ENCODE data around the gene DBI. TPM values are rescaled to one million over a fixed set of nuclear protein-coding genes. Genes with fewer than 3 reads are reported as not detected.
A peak's percentile ranks its signal among the peaks of the same experiment; 100 is the strongest.

Gene DBI
- total RNA-seq, 2 donors from 2014 or later: 51.4 to 62.8 TPM

- H3K27ac ChIP-seq: no peak overlapping the region
- intact Hi-C loops (cut with DNase I): no loop called here
- H3K4me3 ChIP-seq: no peak overlapping the region
- DNase-seq (no peak), ATAC-seq (no peak)
- TF ChIP-seq POLR2A (IDR thresholded peaks at IDR 0.05) (no peak), CTCF (IDR thresholded peaks at IDR 0.05) (no peak)
- no peaks in the 10 kb centered on the region for H3K4me1 ChIP-seq
- H3K36me3 ChIP-seq (replicated peaks in 1 of 2; ENCODE audit: insufficient read depth in 1 of 2, low read depth in 2 of 2): no peaks in the 10 kb centered on the region
- no peaks in the 10 kb centered on the region for H3K9me3 ChIP-seq
- H3K27me3 ChIP-seq: no peaks in the 10 kb centered on the region
- 90 to 100% methylated on average over 2 of the region's 2 CpGs for WGBS, 2 donors
Measured at GRCh38 chr2:119333833-119334232, 32.9 kb upstream of the DBI start.

- ATAC-seq (no peak), DNase-seq (no peak)
- intact Hi-C loops (cut with DNase I): no loop called here
- Histone ChIP-seq H3K36me3 (replicated peaks in 1 of 2; ENCODE audit: insufficient read depth in 1 of 2, low read depth in 2 of 2) (no peaks in the 10 kb centered on the region), H3K27me3 (no peaks in the 10 kb centered on the region), H3K27ac (no peak overlapping the region), H3K4me3 (no peak overlapping the region), H3K4me1 (no peaks in the 10 kb centered on the region), H3K9me3 (no peaks in the 10 kb centered on the region)
- 58 to 66% methylated on average over 2 of the region's 2 CpGs for WGBS, 2 donors
- no peak for TF ChIP-seq POLR2A (IDR thresholded peaks at IDR 0.05)
- TF ChIP-seq CTCF (IDR thresholded peaks at IDR 0.05): no peak
Measured at GRCh38 chr2:119337749-119338148, 29.0 kb upstream of the DBI start.

GRCh38 chr2:119338272-119338671 is 28.5 kb upstream of the DBI start:
- TF ChIP-seq POLR2A (IDR thresholded peaks at IDR 0.05) (no peak), CTCF (IDR thresholded peaks at IDR 0.05) (no peak)
- DNase-seq (no peak), ATAC-seq (no peak)
- WGBS, 2 donors: 83 to 92% methylated on average over 2 of the region's 2 CpGs
- Histone ChIP-seq H3K36me3 (replicated peaks in 1 of 2; ENCODE audit: insufficient read depth in 1 of 2, low read depth in 2 of 2) (no peaks in the 10 kb centered on the region), H3K4me1 (no peaks in the 10 kb centered on the region), H3K9me3 (no peaks in the 10 kb centered on the region), H3K27ac (no peak overlapping the region), H3K4me3 (no peak overlapping the region), H3K27me3 (no peaks in the 10 kb centered on the region)
- intact Hi-C loops (cut with DNase I): no loop called here

GRCh38 chr2:119338826-119339561 is 27.8 kb upstream of the DBI start:
- Histone ChIP-seq H3K4me1 (no peaks in the 10 kb centered on the region), H3K4me3 (no peak overlapping the region), H3K9me3 (no peaks in the 10 kb centered on the region), H3K27ac (no peak overlapping the region), H3K36me3 (replicated peaks in 1 of 2; ENCODE audit: insufficient read depth in 1 of 2, low read depth in 2 of 2) (no peaks in the 10 kb centered on the region), H3K27me3 (no peaks in the 10 kb centered on the region)
- intact Hi-C loops (cut with DNase I): no loop called here
- TF ChIP-seq POLR2A (IDR thresholded peaks at IDR 0.05): no peak
- TF ChIP-seq CTCF (IDR thresholded peaks at IDR 0.05): no peak
- 68 to 88% methylated on average over 6 of the region's 6 CpGs for WGBS, 2 donors
- peak in 1 of 4 donors; percentile 27 for DNase-seq
- ATAC-seq: no peak

GRCh38 chr2:119339562-119339923 is 27.2 kb upstream of the DBI start:
- H3K4me1 ChIP-seq: no peaks in the 10 kb centered on the region
- no peaks in the 10 kb centered on the region for H3K36me3 ChIP-seq (replicated peaks in 1 of 2; ENCODE audit: insufficient read depth in 1 of 2, low read depth in 2 of 2)
- no peak overlapping the region for H3K27ac ChIP-seq
- intact Hi-C loops (cut with DNase I): no loop called here
- H3K27me3 ChIP-seq: no peaks in the 10 kb centered on the region
- 92 to 96% methylated on average over 7 of the region's 7 CpGs for WGBS, 2 donors
- H3K4me3 ChIP-seq: no peak overlapping the region
- DNase-seq: no peak
- TF ChIP-seq CTCF (IDR thresholded peaks at IDR 0.05): no peak
- TF ChIP-seq POLR2A (IDR thresholded peaks at IDR 0.05): no peak
- ATAC-seq: no peak
- no peaks in the 10 kb centered on the region for H3K9me3 ChIP-seq

All from body of pancreas (tissue), 4 donors.